Upper lobe of left lung (tissue), 6 donors: ENCODE data around the gene RAB30. TPM values are rescaled to one million over a fixed set of nuclear protein-coding genes. Genes with fewer than 3 reads are reported as not detected.

ENCODE experiments used
- small RNA-seq, 4 donors: library from RNA; depleted of rRNA; stranded (forward); fragments of <200 nt; gene quantifications; one replicate each; pipeline ENCODE3, GENCODE V24; 2016
- total RNA-seq, 6 donors: library from RNA; depleted of rRNA in 4 of 6; stranded (reverse); fragments of >200 nt in 4 of 6; gene quantifications; one replicate each; pipeline versions ENCODE4 v1.1.0 to v1.2.1, GENCODE V29; 2016 to 2021
- donor health status: DM: no; HTN: no; CAD: no; lungs with moderate emphysema.
- donor health status: DM: no; HTN: yes; CAD: no; lungs with severe emphysema.

The RAB30 gene
- total RNA-seq, 6 donors from 2014 or later: 2.7 to 19.3 (median 9.6) TPM

Small RNAs within 50 kb of the gene (small RNA-seq; reads per million reads assigned to genes)
- 0 reads per million in 4 donors for gene SNORA70E

Other genes with a start within 250 kb of the RAB30 start
- gene PRCP, start 171.5 kb downstream of the RAB30 start, total RNA-seq: 10 to 100 TPM; 11.5 to 84.5 (median 39.1) TPM
- gene DDIAS, start 170.2 kb downstream of the RAB30 start, total RNA-seq: 1 to 10 TPM in 4 of 6 donors, not detected in 2; 1.3 to 5.6 (median 3.2) TPM
- 100 to 1,000 TPM in 2 of 6 donors, 10 to 100 TPM in 4; 51.2 to 117 (median 58.5) TPM for gene PCF11, start 85.2 kb upstream of the RAB30 start, total RNA-seq
- gene ANKRD42, start 121.8 kb upstream of the RAB30 start, total RNA-seq: 10 to 100 TPM; 11.1 to 30.4 (median 15.4) TPM
- 10 to 100 TPM in 5 of 6 donors, 1 to 10 TPM in 1; 8.9 to 40.7 (median 20.9) TPM for gene CCDC90B, start 214.5 kb upstream of the RAB30 start, total RNA-seq